SU-DHL-6 (cell line): ENCODE data around the gene PRKG2.

ENCODE experiments used
- CTCF ChIP-seq: fragments of 200-600 bp; sonication (generic); IDR thresholded peaks from one replicate; pipeline ENCODE4 v1.5.1; 2017; ENCODE audit warnings: antibody characterized with exemption, mild to moderate bottlenecking, low read length, moderate library complexity; ENCODE audit not compliant: insufficient read depth, poor library complexity, severe bottlenecking
- EZH2phosphoT487 ChIP-seq: fragments of 200-600 bp; sonication (generic), shearing (Covaris generic); conservative IDR thresholded peaks from 2 replicates; pipeline ENCODE4 v1.6.1; 2018; ENCODE audit warnings: mild to moderate bottlenecking, antibody characterized with exemption, low read length, moderate library complexity, mixed read lengths

- no peak for TF ChIP-seq CTCF
- no peak for TF ChIP-seq EZH2phosphoT487
Observed at GRCh38 chr4:81065446-81065845, 149.6 kb downstream of the PRKG2 start.
